ENCODE data around the gene SETBP1. TPM values are rescaled to one million over a fixed set of nuclear protein-coding genes. Genes with fewer than 3 reads are reported as not detected.

Gene SETBP1
- total and polyA plus RNA-seq, 2 of the 8 experiments (the other 6 are each of a cell fraction or from before 2014, with no cell fraction given): 2.0 to 6.5 TPM

DNA sequence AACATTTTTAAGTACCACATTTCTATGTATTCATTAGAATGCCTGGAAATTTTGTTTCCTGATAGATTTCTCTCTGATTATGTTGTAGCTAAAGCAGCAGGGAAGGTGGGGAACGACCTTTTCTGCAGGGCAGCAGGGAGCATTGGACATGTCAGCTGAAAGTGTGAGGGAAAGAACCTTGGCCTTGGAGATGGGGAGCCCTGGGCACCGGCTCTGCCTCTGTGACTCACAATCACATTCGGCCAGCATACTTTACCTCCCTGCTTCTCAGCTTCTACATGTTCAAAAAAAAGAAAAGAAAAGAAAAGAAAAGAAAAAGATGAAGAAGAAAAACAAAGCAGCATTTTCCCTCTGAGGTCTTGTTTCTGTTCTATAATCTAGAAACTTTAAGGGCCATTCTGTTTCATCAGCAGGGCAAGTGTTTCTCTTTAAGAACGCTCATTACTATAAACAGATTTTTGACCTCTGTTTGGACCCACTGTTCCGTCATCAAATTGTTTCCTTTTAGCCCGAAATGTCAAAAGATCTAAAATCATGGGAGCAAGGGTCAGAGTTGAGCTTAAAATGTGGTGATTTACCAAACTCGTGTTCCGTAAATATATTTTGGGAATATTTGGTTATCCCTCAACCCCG, 27.9 kb downstream of the SETBP1 start (continued):
- TF ChIP-seq, protein P1, sequence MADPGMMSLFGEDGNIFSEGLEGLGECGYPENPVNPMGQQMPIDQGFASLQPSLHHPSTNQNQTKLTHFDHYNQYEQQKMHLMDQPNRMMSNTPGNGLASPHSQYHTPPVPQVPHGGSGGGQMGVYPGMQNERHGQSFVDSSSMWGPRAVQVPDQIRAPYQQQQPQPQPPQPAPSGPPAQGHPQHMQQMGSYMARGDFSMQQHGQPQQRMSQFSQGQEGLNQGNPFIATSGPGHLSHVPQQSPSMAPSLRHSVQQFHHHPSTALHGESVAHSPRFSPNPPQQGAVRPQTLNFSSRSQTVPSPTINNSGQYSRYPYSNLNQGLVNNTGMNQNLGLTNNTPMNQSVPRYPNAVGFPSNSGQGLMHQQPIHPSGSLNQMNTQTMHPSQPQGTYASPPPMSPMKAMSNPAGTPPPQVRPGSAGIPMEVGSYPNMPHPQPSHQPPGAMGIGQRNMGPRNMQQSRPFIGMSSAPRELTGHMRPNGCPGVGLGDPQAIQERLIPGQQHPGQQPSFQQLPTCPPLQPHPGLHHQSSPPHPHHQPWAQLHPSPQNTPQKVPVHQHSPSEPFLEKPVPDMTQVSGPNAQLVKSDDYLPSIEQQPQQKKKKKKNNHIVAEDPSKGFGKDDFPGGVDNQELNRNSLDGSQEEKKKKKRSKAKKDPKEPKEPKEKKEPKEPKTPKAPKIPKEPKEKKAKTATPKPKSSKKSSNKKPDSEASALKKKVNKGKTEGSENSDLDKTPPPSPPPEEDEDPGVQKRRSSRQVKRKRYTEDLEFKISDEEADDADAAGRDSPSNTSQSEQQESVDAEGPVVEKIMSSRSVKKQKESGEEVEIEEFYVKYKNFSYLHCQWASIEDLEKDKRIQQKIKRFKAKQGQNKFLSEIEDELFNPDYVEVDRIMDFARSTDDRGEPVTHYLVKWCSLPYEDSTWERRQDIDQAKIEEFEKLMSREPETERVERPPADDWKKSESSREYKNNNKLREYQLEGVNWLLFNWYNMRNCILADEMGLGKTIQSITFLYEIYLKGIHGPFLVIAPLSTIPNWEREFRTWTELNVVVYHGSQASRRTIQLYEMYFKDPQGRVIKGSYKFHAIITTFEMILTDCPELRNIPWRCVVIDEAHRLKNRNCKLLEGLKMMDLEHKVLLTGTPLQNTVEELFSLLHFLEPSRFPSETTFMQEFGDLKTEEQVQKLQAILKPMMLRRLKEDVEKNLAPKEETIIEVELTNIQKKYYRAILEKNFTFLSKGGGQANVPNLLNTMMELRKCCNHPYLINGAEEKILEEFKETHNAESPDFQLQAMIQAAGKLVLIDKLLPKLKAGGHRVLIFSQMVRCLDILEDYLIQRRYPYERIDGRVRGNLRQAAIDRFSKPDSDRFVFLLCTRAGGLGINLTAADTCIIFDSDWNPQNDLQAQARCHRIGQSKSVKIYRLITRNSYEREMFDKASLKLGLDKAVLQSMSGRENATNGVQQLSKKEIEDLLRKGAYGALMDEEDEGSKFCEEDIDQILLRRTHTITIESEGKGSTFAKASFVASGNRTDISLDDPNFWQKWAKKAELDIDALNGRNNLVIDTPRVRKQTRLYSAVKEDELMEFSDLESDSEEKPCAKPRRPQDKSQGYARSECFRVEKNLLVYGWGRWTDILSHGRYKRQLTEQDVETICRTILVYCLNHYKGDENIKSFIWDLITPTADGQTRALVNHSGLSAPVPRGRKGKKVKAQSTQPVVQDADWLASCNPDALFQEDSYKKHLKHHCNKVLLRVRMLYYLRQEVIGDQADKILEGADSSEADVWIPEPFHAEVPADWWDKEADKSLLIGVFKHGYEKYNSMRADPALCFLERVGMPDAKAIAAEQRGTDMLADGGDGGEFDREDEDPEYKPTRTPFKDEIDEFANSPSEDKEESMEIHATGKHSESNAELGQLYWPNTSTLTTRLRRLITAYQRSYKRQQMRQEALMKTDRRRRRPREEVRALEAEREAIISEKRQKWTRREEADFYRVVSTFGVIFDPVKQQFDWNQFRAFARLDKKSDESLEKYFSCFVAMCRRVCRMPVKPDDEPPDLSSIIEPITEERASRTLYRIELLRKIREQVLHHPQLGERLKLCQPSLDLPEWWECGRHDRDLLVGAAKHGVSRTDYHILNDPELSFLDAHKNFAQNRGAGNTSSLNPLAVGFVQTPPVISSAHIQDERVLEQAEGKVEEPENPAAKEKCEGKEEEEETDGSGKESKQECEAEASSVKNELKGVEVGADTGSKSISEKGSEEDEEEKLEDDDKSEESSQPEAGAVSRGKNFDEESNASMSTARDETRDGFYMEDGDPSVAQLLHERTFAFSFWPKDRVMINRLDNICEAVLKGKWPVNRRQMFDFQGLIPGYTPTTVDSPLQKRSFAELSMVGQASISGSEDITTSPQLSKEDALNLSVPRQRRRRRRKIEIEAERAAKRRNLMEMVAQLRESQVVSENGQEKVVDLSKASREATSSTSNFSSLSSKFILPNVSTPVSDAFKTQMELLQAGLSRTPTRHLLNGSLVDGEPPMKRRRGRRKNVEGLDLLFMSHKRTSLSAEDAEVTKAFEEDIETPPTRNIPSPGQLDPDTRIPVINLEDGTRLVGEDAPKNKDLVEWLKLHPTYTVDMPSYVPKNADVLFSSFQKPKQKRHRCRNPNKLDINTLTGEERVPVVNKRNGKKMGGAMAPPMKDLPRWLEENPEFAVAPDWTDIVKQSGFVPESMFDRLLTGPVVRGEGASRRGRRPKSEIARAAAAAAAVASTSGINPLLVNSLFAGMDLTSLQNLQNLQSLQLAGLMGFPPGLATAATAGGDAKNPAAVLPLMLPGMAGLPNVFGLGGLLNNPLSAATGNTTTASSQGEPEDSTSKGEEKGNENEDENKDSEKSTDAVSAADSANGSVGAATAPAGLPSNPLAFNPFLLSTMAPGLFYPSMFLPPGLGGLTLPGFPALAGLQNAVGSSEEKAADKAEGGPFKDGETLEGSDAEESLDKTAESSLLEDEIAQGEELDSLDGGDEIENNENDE (IDR thresholded peaks at IDR 0.05; ENCODE audit: insufficient replicate concordance, low read length): no peak

Measured in H1 (cell line).